Bronchial epithelial cell (primary cell): ENCODE results near the gene SH3BP2. TPM values are rescaled to one million over a fixed set of nuclear protein-coding genes. Genes with fewer than 3 reads are reported as not detected.

Source experiments
- DNase-seq: peaks from one replicate; pipeline ENCODE4 v3.0.0-alpha.2; 2010; ENCODE audit warnings: low read depth
- FAIRE-seq: peaks from 2 replicates; lab custom pipeline; 2011; peaks lifted over from hg19 to GRCh38; lab: Jason Lieb, UNC
- H3K27me3 ChIP-seq: 2 replicates; pipeline ENCODE4 v1.5.1; 2011; ENCODE audit warnings: low read length; ENCODE audit not compliant: control insufficient read depth, insufficient read depth
- H3K36me3 ChIP-seq: 2 replicates; pipeline ENCODE4 v1.5.1; 2011; ENCODE audit warnings: low read length; ENCODE audit not compliant: control insufficient read depth, insufficient read depth
- H3K4me3 ChIP-seq: 2 replicates; pipeline ENCODE4 v1.5.1; 2011; ENCODE audit warnings: mild to moderate bottlenecking, low read depth, low read length, control low read depth
- total RNA-seq: library from RNA; depleted of rRNA; stranded (reverse); fragments of >200 nt; gene quantifications from 2 replicates; pipeline ENCODE4 v1.2.1, GENCODE V29; 2014
- TF ChIP-seq, protein P1 (sequence below): IDR thresholded peaks from 2 replicates; pipeline ENCODE4 v1.5.1; 2011; ENCODE audit warnings: mild to moderate bottlenecking, moderate library complexity, low read length, control low read depth, inconsistent platforms; ENCODE audit not compliant: insufficient read depth, severe bottlenecking

The SH3BP2 gene
- total RNA-seq, 1 donor from 2014 or later, result 31.1 TPM

- Histone ChIP-seq H3K4me3 (no peak overlapping the region), H3K36me3 (no peaks in the 10 kb centered on the region), H3K27me3 (no peaks in the 10 kb centered on the region)
- TF ChIP-seq, protein P1, sequence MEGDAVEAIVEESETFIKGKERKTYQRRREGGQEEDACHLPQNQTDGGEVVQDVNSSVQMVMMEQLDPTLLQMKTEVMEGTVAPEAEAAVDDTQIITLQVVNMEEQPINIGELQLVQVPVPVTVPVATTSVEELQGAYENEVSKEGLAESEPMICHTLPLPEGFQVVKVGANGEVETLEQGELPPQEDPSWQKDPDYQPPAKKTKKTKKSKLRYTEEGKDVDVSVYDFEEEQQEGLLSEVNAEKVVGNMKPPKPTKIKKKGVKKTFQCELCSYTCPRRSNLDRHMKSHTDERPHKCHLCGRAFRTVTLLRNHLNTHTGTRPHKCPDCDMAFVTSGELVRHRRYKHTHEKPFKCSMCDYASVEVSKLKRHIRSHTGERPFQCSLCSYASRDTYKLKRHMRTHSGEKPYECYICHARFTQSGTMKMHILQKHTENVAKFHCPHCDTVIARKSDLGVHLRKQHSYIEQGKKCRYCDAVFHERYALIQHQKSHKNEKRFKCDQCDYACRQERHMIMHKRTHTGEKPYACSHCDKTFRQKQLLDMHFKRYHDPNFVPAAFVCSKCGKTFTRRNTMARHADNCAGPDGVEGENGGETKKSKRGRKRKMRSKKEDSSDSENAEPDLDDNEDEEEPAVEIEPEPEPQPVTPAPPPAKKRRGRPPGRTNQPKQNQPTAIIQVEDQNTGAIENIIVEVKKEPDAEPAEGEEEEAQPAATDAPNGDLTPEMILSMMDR, result no peak
- no peak for FAIRE-seq
- no peak for DNase-seq
These were observed 73.4 kb downstream of the SH3BP2 start for GRCh38 chr4:2866160-2866861.

DNA sequence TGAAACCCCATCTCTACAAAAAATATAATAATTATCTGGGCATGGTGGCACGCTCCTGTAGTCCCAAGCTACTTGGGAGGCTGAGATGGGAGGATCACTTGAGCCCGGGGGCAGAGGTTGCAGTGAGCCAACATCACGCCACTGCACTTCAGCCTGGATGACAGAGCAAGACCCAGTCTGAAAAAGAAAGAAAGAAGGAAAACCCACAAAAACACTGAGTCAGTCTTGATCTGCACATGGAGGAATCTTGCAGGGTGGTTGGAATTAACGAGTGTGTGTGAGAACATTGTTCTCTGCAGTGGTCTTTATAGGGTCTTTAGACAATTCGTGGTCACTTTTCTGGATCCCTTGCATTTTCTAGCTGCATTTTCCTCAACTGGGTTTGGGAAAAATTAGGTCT is 74.0 kb downstream of the SH3BP2 start:
- FAIRE-seq, result no peak

GRCh38 chr4:2867758-2868491 is 75.0 kb downstream of the SH3BP2 start:
- Histone ChIP-seq H3K27me3 (no peaks in the 10 kb centered on the region), H3K36me3 (peaks cover 1% of the 10 kb centered on the region), H3K4me3 (no peak overlapping the region)
- DNase-seq (no peak), FAIRE-seq (no peak)
- TF ChIP-seq, protein P1, result no peak

More for the DNA sequence above, 74.0 kb downstream of the SH3BP2 start:
- TF ChIP-seq, protein P1, result no peak
- no peaks in the 10 kb centered on the region for H3K27me3 ChIP-seq
- DNase-seq, result no peak
- no peak overlapping the region for H3K4me3 ChIP-seq
- H3K36me3 ChIP-seq, result no peaks in the 10 kb centered on the region

DNA sequence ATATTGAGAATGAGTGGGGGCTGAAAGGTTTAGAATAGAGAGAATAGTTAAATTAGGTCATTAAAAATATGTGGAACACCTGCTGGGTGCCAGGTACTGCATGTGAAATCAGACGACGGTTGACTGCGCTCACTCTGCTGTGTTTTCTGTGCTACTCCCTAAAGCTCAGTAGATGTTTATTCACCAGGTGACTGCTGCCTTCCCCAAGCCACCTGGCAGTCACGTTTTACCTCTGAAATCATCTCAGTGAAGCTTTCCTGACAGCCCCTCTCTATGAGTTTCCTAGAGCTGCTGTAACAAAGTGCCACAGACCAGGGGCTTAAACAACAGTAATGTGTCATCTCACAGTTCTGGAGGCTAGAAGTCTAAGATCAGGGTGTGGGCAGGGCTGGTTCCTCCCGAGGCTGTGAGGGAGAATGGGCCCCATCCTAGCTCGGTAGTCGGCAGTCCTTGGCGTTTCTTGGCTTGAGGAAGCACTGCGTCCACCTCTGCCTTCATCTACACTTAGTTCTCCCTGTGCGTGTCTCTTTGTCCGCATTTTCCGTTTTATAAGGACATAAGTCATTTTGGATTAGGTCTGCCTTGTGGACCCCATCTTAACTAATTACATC is 76.1 kb downstream of the SH3BP2 start:
- H3K27me3 ChIP-seq, result no peaks in the 10 kb centered on the region
- no peak for DNase-seq
- FAIRE-seq, result no peak
- TF ChIP-seq, protein P1, result no peak
- peaks cover 1% of the 10 kb centered on the region for H3K36me3 ChIP-seq
- H3K4me3 ChIP-seq, result no peak overlapping the region

DNA sequence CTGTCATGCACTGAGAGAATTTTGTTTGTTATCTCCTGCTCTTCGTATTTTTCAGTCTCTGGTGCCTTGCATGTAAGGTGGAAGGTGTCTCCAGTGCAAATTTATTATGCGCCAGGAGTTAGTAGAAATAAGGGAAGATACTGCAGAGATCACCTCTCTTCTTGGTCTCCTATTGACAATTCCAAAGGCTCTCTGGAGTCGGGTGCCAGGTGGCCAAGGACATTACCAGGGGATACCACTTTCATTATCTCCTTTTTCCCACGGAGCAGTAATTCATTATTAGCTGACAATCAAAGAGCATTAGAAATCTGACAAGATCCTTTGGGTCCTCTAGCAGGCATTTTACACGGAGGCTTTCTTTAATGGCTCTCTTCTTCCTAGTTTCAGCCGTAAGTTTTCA is 76.8 kb downstream of the SH3BP2 start:
- no peak for FAIRE-seq
- TF ChIP-seq, protein P1, result no peak
- H3K36me3 ChIP-seq, result peaks cover 1% of the 10 kb centered on the region
- no peak for DNase-seq
- H3K4me3 ChIP-seq, result no peak overlapping the region
- no peaks in the 10 kb centered on the region for H3K27me3 ChIP-seq
